SU-DHL-6 (cell line): ENCODE data around the gene RPLP2.

Experiments
- EZH2phosphoT487 ChIP-seq: fragments of 200-600 bp; sonication (generic), shearing (Covaris generic); conservative IDR thresholded peaks from 2 replicates; pipeline ENCODE4 v1.6.1; 2018; ENCODE audit warnings: mild to moderate bottlenecking, antibody characterized with exemption, low read length, moderate library complexity, mixed read lengths
- TF ChIP-seq, protein P1 (sequence below): fragments of 200-600 bp; sonication (generic); IDR thresholded peaks from one replicate; pipeline ENCODE4 v1.5.1; 2017; ENCODE audit warnings: antibody characterized with exemption, mild to moderate bottlenecking, low read length, moderate library complexity; ENCODE audit not compliant: insufficient read depth, poor library complexity, severe bottlenecking

DNA sequence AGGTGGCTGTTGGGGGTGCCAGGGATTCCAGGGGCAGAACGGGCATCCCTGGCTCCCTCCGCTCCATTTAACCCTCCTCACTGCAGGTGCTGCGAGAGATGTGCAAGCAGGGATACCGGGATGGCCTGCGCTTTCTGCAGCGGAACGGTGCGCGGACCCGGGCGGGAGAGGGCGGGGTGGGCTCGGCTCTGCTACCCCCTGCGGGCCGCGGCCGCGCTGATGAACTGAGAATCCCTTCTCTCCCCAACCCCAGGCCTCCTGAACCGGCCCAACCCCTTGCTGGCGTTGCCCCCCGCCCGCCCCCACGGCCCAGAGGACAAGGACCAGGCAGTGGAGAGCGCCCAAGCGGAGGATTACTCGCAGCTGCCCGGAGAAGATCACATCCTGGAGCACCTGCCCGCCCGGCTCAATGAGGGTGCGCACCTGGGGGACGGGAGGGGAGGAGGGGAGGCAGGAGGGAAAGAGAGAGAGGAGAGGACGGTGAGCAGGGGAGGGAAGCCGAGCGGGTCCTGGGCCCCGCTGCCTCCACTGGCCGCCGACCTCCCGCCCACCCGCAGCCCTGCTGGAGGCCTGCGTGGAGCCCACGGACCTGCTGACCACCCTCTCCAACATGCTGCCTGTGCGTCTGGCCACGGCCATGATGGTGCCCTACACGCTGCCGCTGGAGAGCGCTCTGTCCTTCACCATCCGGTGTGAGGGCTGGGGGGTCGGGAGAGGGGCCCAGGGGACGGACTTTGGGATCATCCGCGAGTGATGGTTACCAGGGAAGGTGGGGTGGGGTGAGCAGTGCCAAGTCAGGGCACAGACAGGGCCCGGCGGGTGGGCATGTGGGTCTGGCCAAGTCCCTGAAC lies 13.9 kb downstream of the RPLP2 start:
- TF ChIP-seq, protein P1, sequence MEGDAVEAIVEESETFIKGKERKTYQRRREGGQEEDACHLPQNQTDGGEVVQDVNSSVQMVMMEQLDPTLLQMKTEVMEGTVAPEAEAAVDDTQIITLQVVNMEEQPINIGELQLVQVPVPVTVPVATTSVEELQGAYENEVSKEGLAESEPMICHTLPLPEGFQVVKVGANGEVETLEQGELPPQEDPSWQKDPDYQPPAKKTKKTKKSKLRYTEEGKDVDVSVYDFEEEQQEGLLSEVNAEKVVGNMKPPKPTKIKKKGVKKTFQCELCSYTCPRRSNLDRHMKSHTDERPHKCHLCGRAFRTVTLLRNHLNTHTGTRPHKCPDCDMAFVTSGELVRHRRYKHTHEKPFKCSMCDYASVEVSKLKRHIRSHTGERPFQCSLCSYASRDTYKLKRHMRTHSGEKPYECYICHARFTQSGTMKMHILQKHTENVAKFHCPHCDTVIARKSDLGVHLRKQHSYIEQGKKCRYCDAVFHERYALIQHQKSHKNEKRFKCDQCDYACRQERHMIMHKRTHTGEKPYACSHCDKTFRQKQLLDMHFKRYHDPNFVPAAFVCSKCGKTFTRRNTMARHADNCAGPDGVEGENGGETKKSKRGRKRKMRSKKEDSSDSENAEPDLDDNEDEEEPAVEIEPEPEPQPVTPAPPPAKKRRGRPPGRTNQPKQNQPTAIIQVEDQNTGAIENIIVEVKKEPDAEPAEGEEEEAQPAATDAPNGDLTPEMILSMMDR: no peak
- no peak for TF ChIP-seq EZH2phosphoT487
